HG02938 (cell line): Measurements from ENCODE around the gene PAXX.

Experiments
- ATAC-seq: cut with Tn5 transposase; IDR thresholded peaks from one replicate; pipeline ENCODE4 v1.9.1; 2021; ENCODE audit warnings: mild to moderate bottlenecking, moderate library complexity; ENCODE audit not compliant: unreplicated experiment

The PAXX gene

GRCh38 chr9:136952876-136953770, 39.1 kb upstream of the PAXX start:
- no peak for ATAC-seq

- no peak for ATAC-seq
Measured at GRCh38 chr9:136953771-136954269, 38.4 kb upstream of the PAXX start.

GRCh38 chr9:136954270-136955083, 37.7 kb upstream of the PAXX start:
- ATAC-seq, result no peak

GRCh38 chr9:136955202-136955942, 36.9 kb upstream of the PAXX start:
- no peak for ATAC-seq

GRCh38 chr9:136955943-136956335, 36.3 kb upstream of the PAXX start:
- no peak for ATAC-seq

GRCh38 chr9:136956604-136957003, 35.6 kb upstream of the PAXX start:
- no peak for ATAC-seq

- no peak for ATAC-seq
Measured at GRCh38 chr9:136957461-136957860, 34.8 kb upstream of the PAXX start.

- ATAC-seq, result no peak
Measured at GRCh38 chr9:136957901-136958300, 34.3 kb upstream of the PAXX start.

- ATAC-seq, result no peak
Measured at GRCh38 chr9:136958473-136958872, 33.7 kb upstream of the PAXX start.

GRCh38 chr9:136958898-136959850, 33.0 kb upstream of the PAXX start:
- ATAC-seq, result no peak

GRCh38 chr9:136960212-136960937, 31.8 kb upstream of the PAXX start:
- ATAC-seq, result no peak

GRCh38 chr9:136960938-136961275, 31.3 kb upstream of the PAXX start:
- ATAC-seq, result no peak

GRCh38 chr9:136961279-136962065, 30.8 kb upstream of the PAXX start:
- ATAC-seq, result no peak

- ATAC-seq, result no peak
Measured at GRCh38 chr9:136962163-136962562, 30.1 kb upstream of the PAXX start.

GRCh38 chr9:136962701-136963248, 29.4 kb upstream of the PAXX start:
- ATAC-seq, result no peak

GRCh38 chr9:136963341-136963740, 28.9 kb upstream of the PAXX start:
- no peak for ATAC-seq

GRCh38 chr9:136963751-136964150, 28.5 kb upstream of the PAXX start:
- ATAC-seq, result no peak

- no peak for ATAC-seq
Measured at GRCh38 chr9:136964171-136964689, 28.0 kb upstream of the PAXX start.
